Panc1 (cell line): Measurements from ENCODE around the gene CLEC16A. TPM values are rescaled to one million over a fixed set of nuclear protein-coding genes. Genes with fewer than 3 reads are reported as not detected.

Experiments used
- ATAC-seq: fragments of 200-7000 bp; cut with Tn5 transposase; 2 replicates; pipeline ENCODE4 v1.9.1; 2020; ENCODE audit warnings: mild to moderate bottlenecking, moderate library complexity
- BruUV-seq: library from RNA; stranded (reverse); fragments of 400-500 nt; replicated peaks from 2 replicates; lab custom pipeline; 2021; lab: Mats Ljungman, UMichigan
- CTCF ChIA-PET: fragments of 300-600 bp; sonication (Branson Sonifier 250); formaldehyde crosslinking; loops from one replicate; lab custom pipeline; 2022; ENCODE audit warnings: antibody characterized with exemption; lab: Charles Lee
- POLR2A ChIA-PET: fragments of 300-600 bp; sonication (Branson Sonifier 250); formaldehyde crosslinking; loops from one replicate; lab custom pipeline; 2022; ENCODE audit warnings: antibody characterized with exemption; lab: Charles Lee
- DNase-seq: peaks from one replicate; pipeline ENCODE4 v3.0.0-alpha.2; 2010; ENCODE audit warnings: low read depth, low spot score
- H3K27ac ChIP-seq: 2 replicates; pipeline ENCODE4 v1.5.1; 2011; ENCODE audit warnings: mild to moderate bottlenecking, low read length, inconsistent platforms
- H3K27me3 ChIP-seq: fragments of 200-500 bp; sonication (Bioruptor generic); 2 replicates; pipeline ENCODE4 v1.6.0; 2014; ENCODE audit warnings: low read length, inconsistent platforms; ENCODE audit not compliant: control insufficient read depth, insufficient read depth
- H3K36me3 ChIP-seq: fragments of 200-500 bp; sonication (Bioruptor generic); 2 replicates; pipeline ENCODE4 v1.5.1; 2014; ENCODE audit warnings: inconsistent platforms, mild to moderate bottlenecking, low read length, moderate library complexity; ENCODE audit not compliant: control insufficient read depth, insufficient read depth
- H3K4me1 ChIP-seq: 2 replicates; pipeline ENCODE4 v1.5.1; 2011; ENCODE audit warnings: inconsistent platforms, mild to moderate bottlenecking, low read length, moderate library complexity; ENCODE audit not compliant: control insufficient read depth, insufficient read depth
- H3K4me3 ChIP-seq, 2 experiments: 2 replicates each; pipeline ENCODE4 v1.5.1; 2011 to 2012; ENCODE audit warnings: low read depth in 2 of 2, low read length in 2 of 2, mild to moderate bottlenecking in 2 of 2, inconsistent platforms in 1 of 2, moderate library complexity in 1 of 2
- H3K9me3 ChIP-seq: fragments of 200-500 bp; sonication (Bioruptor generic); 2 replicates; pipeline ENCODE4 v1.5.1; 2014; ENCODE audit warnings: low read depth, mild to moderate bottlenecking, inconsistent platforms, low read length, moderate library complexity; ENCODE audit not compliant: control insufficient read depth, insufficient read depth
- CTCF ChIP-seq: fragments of 450-650 bp; IDR thresholded peaks from 2 replicates; pipeline ENCODE4 v1.5.1; 2017; ENCODE audit warnings: mild to moderate bottlenecking
- POLR2AphosphoS5 ChIP-seq: IDR thresholded peaks from 2 replicates; pipeline ENCODE4 v1.6.1; 2012; ENCODE audit warnings: mild to moderate bottlenecking, low read depth, low read length, moderate library complexity
- REST ChIP-seq, 2 experiments: IDR thresholded peaks; 2 replicates each; pipeline ENCODE4 v1.6.1; 2011 to 2012; ENCODE audit warnings: low read depth in 2 of 2, control low read depth in 1 of 2, low read length in 1 of 2, mild to moderate bottlenecking in 1 of 2, moderate library complexity in 1 of 2; ENCODE audit not compliant: insufficient read depth in 1 of 2
- SIN3A ChIP-seq: IDR thresholded peaks from 2 replicates; pipeline ENCODE4 v1.6.1; 2012; ENCODE audit warnings: low read depth, mild to moderate bottlenecking, low read length, moderate library complexity, borderline replicate concordance; ENCODE audit not compliant: insufficient read depth
- TCF7L2 ChIP-seq: IDR thresholded peaks from 2 replicates; pipeline ENCODE4 v1.6.1; 2011; ENCODE audit warnings: mild to moderate bottlenecking, low read depth, low read length, inconsistent platforms
- in situ Hi-C: cut with HindIII; loops from 2 replicates; pipeline ENCODE4 v1.10.0; 2016; ENCODE audit warnings: low sequenced_read_pairs, low pct_unique_long_range_greater_than_20kb
- intact Hi-C: fragments of 100-400 bp; cut with micrococcal nuclease; formaldehyde crosslinking; loops from one replicate; pipeline ENCODE4 v1.10.0; 2022; ENCODE audit not compliant: unreplicated experiment
- total RNA-seq: library from RNA; stranded (reverse); gene quantifications from one replicate; pipeline ENCODE4 v1.2.1, GENCODE V29; 2021; ENCODE audit not compliant: unreplicated experiment

Gene CLEC16A
- total RNA-seq, 1 experiment from 2014 or later = 21.0 TPM

GRCh38 chr16:11005611-11005975 is 61.2 kb downstream of the CLEC16A start:
- ChIA-PET POLR2A (no interaction called here), CTCF (no interaction called here)
- no TSS peak for BruUV-seq
- Histone ChIP-seq H3K4me3 (no peak overlapping the region), H3K27ac (no peak overlapping the region), H3K27me3 (no peaks in the 10 kb centered on the region), H3K4me1 (no peaks in the 10 kb centered on the region), H3K9me3 (no peaks in the 10 kb centered on the region), H3K36me3 (no peaks in the 10 kb centered on the region)
- in situ Hi-C loops = no loop called here
- DNase-seq = no peak
- intact Hi-C loops = no loop called here
- no peak for TF ChIP-seq CTCF
- TF ChIP-seq REST (IDR thresholded peaks at IDR 0.05; ENCODE audit: insufficient read depth in 1 of 2, low read depth in 2 of 2, low read length in 1 of 2) = no peak
- TF ChIP-seq TCF7L2 = no peak
- no peak for TF ChIP-seq SIN3A
- TF ChIP-seq POLR2AphosphoS5 = no peak
- ATAC-seq = no peak

GRCh38 chr16:11006656-11007055 is 62.3 kb downstream of the CLEC16A start:
- Histone ChIP-seq H3K36me3 (no peaks in the 10 kb centered on the region), H3K4me3 (no peak overlapping the region), H3K27me3 (no peaks in the 10 kb centered on the region), H3K4me1 (no peaks in the 10 kb centered on the region), H3K27ac (no peak overlapping the region), H3K9me3 (no peaks in the 10 kb centered on the region)
- ATAC-seq = no peak
- no peak for DNase-seq
- no peak for TF ChIP-seq TCF7L2
- TF ChIP-seq REST (IDR thresholded peaks at IDR 0.05; ENCODE audit: insufficient read depth in 1 of 2, low read depth in 2 of 2, low read length in 1 of 2) = no peak
- no peak for TF ChIP-seq CTCF
- no peak for TF ChIP-seq SIN3A
- no peak for TF ChIP-seq POLR2AphosphoS5
- no TSS peak for BruUV-seq
- ChIA-PET CTCF (no interaction called here), POLR2A (interaction anchor here (0.6 kb wide), 1 partner anchor 249 kb away, joined by 8 read pairs; no protein-coding TSS in a partner anchor)
- in situ Hi-C loops = no loop called here
- intact Hi-C loops = no loop called here
